GM12878 (cell line): ENCODE data around the gene STK4. TPM values are rescaled to one million over a fixed set of nuclear protein-coding genes. Genes with fewer than 3 reads are reported as not detected.

Experiments used
- BACH1 ChIP-seq: fragments of 450-650 bp; IDR thresholded peaks from 2 replicates; pipeline ENCODE4 v1.6.1; 2017; ENCODE audit warnings: mild to moderate bottlenecking, borderline replicate concordance
- E2F8 ChIP-seq: fragments of 450-650 bp; IDR thresholded peaks from 2 replicates; pipeline ENCODE4 v1.6.1; 2018; ENCODE audit warnings: mild to moderate bottlenecking, low read depth, moderate library complexity; ENCODE audit not compliant: partially characterized antibody
- EED ChIP-seq: sonication (generic); IDR thresholded peaks from 2 replicates; pipeline ENCODE4 v1.6.1; 2016; ENCODE audit warnings: antibody characterized with exemption, low read depth
- HDGF ChIP-seq: fragments of 450-650 bp; IDR thresholded peaks from 2 replicates; pipeline ENCODE4 v1.6.1; 2016; ENCODE audit warnings: antibody characterized with exemption
- IRF4 ChIP-seq: IDR thresholded peaks from 2 replicates; pipeline ENCODE4 v1.6.1; 2011; ENCODE audit warnings: low read depth, low read length
- PAX8 ChIP-seq: fragments of 450-650 bp; IDR thresholded peaks from 2 replicates; pipeline ENCODE4 v1.6.1; 2017; ENCODE audit warnings: mild to moderate bottlenecking, moderate library complexity
- POLR2AphosphoS5 ChIP-seq: IDR thresholded peaks from 2 replicates; pipeline ENCODE4 v1.6.1; 2011; ENCODE audit warnings: mild to moderate bottlenecking, low read length, inconsistent platforms
- PRDM15 ChIP-seq: fragments of 450-650 bp; formaldehyde crosslinking; IDR thresholded peaks from 2 replicates; pipeline ENCODE4 v1.4.0; 2020; ENCODE audit warnings: mild to moderate bottlenecking, moderate library complexity
- ZNF384 ChIP-seq: IDR thresholded peaks from 2 replicates; pipeline ENCODE4 v1.6.1; 2012; ENCODE audit warnings: low read depth, mild to moderate bottlenecking, low read length, improper control_type of control experiment, borderline replicate concordance
- polyA plus RNA-seq, 11 experiments: library from polyadenylated mRNA; depleted of rRNA in 4 of 11; unstranded in 6 of 11; stranded (reverse) in 5 of 11; fragments of >200 nt; fragmentation: Nextera tagmentation in 4 of 11; fragmentation: Illumina TruSeq in 1 of 11; extraction: Ambion mirVana in 4 of 11; extraction: Trizol in 1 of 11; gene quantifications; 1 replicate in 1 of 11; 2 replicates in 10 of 11; pipeline versions ENCODE4 v1.2.1 to v1.2.3, GENCODE V29; 2011 to 2016; ENCODE audit warnings: inconsistent platforms in 2 of 11, missing spikeins in 2 of 11, low read depth in 1 of 11
- total RNA-seq, 4 experiments: library from RNA; depleted of rRNA in 3 of 4; stranded (reverse); fragments of >200 nt in 3 of 4; fragmentation: Illumina TruSeq in 1 of 4; extraction: Trizol in 1 of 4; gene quantifications; 2 replicates each; pipeline versions ENCODE4 v1.2.1 to v1.2.3, GENCODE V29; 2013 to 2021

Gene STK4
- total and polyA plus RNA-seq, 10 of the 15 experiments (the other 5 are each of a cell fraction or from before 2014, with no cell fraction given): 24.0 to 135 (median 89.7) TPM

GRCh38 chr20:45069261-45069660 is 102.9 kb downstream of the STK4 start (continued):
- no peak for TF ChIP-seq E2F8
- no peak for TF ChIP-seq POLR2AphosphoS5
- TF ChIP-seq BACH1: no peak
- no peak for TF ChIP-seq PAX8
- no peak for TF ChIP-seq EED
- no peak for TF ChIP-seq PRDM15 (CRISPR knock-in tag)
- no peak for TF ChIP-seq ZNF384
- no peak for TF ChIP-seq IRF4
- no peak for TF ChIP-seq HDGF
